Activated CD4-positive, CD25-positive, alpha-beta regulatory T cell treated with anti-CD3 and anti-CD28 coated beads, Interleukin-2, amount 50 U/mL, for 24 hours (primary cell): ENCODE measurements around the gene NT5C2.

Experiments used
- ATAC-seq, 2 donors: fragments of 150-1000 bp; cut with Tn5 transposase; one replicate each; pipeline ENCODE4 v1.10.0; 2021; ENCODE audit warnings: mild to moderate bottlenecking in 1 of 2, moderate library complexity in 1 of 2

NT5C2 gene

DNA sequence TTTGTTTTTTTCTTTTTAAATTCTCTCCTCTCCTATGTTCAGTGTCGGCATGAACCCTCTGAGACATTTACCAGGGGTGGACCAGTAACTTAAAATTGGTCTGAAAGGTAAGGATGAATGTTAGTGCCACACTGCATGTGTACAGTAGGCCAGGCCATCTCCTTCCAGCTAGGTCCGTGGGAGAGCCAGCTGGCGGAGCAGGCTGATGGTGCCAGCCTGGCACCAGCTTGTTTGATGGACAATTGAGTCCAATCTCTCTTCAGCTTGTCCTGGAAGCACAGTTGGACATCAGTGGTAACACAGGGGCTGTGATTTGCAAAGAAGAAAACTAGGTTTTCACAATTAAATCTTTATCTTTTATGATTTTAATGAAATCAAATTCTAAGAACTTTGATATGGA lies 138.5 kb downstream of the NT5C2 start:
- no peak for ATAC-seq

GRCh38 chr10:103053659-103054581 lies 139.2 kb downstream of the NT5C2 start:
- peak; percentile 75 to 80 for ATAC-seq

GRCh38 chr10:103049237-103049636 lies 143.8 kb downstream of the NT5C2 start:
- ATAC-seq: no peak

GRCh38 chr10:103047381-103047780 lies 145.7 kb downstream of the NT5C2 start:
- ATAC-seq: no peak

DNA sequence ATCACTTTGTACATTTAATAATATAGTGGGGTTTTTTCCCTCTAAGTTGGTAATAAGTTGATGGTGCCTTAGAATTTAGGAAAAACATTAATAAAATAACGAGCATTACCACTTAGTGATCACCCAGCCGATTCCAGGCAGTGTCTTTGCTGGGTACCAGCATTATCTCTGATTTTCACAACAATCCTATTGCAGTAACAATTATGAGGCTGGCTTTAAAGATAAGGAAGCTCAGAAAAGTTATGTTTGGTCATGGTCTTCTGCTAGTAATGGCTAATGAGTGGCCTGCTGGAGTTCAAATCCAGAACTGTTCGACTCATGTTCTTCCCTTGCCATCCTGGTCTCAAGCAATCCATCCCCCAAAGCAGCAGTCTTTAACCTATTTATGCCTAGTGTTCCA lies 147.1 kb downstream of the NT5C2 start:
- no peak for ATAC-seq

DNA sequence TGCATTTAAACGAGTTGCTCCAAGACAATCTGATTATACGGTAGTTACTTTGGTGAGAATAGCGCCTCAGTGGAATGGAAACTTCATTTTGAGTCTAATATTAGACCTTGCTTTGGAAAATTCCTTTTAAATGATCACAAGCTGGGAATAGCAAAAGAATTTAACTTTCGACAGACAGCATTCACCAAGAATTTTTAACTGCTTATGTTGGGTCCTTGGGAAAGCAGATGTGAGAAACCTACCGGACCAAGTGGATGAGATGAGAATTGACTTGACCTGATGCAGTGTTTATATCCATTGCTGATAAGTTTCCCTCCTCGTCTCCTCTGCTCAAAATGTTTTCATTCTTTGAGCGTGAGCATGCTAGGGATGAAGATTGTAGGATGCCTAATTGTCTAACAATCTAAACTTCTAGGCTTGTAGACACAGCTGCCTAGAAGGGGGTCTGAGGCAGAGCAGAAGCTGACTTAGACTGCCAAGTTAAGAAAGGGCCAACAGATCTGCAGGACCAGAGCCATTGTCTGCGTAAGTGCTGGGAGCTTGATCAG lies 148.1 kb downstream of the NT5C2 start:
- ATAC-seq: no peak

DNA sequence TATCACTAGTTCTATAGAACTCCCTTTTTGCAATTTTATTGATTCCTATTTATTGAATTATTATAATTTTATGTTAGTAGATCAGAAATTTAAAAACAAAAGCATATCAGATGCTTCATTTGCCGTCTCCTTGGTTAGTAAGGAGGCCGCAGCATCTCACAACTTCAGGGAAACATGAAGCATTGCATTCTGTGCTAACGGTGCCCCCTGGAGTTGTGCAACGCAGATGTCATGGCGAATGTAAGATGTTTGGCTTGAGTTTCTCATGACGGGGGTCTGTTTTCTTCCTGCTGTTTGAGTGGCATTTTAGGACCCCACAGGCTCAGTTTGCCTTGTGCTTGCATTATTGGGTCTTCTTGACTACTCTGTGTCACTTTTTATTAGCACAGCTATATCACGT lies 150.2 kb downstream of the NT5C2 start:
- ATAC-seq: no peak

DNA sequence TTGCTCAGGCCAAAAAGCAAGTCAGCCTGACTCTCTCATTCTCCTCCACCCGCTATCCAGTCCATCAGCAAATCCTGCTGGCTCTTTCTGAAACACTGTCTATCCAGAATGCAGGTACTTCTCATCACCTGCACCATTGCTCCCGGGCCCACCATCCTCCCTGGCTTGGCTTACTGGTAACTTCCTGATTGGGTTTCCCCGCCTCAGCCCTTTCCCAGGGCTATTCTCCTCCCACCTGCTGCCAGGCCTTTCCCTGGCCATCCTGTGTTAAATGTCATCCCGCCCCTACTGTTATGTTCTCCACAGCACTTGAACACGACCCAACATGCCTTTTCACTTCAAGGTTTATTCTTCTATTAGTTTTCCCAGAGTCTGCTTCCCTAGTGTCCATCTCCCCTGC lies 150.9 kb downstream of the NT5C2 start:
- ATAC-seq: no peak

DNA sequence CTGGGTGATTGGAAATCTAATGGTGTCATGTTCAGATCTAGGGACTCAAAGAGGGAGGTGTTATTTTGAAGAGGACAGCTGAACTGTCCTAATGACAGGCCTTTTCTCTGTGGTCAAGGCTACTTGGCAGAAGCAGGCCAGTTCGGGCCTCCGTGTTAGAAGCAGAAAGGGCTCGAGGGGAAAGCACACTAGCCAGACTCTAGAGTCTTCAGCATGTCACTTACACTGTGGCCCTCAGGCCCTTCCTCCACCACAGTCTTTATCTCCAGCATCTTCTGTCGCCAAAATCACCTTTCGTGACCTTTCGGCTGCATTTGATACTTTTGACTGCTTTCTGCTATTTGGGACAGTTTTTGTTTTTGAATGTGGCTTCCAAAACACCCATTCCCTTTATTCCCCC lies 151.7 kb downstream of the NT5C2 start:
- no peak for ATAC-seq

DNA sequence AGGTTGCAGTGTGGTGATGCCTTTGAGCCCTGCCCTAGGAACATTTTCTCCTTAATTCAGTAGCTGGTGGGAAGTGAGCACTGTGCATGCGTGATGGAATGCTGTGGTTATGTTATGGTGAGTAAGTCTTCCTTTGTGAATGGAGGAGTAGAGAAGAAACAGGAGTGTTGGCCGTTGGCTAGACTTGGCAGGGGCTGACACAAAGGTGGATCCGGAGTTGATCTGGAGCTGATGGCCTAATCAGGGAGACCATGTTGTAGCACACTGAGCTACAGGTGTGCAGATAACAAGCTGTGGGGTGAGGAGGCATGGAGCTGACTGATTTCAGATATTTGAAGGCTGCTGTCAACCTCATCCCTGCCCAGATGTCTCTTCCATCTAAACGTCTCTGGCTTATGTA lies 152.7 kb downstream of the NT5C2 start:
- no peak for ATAC-seq

DNA sequence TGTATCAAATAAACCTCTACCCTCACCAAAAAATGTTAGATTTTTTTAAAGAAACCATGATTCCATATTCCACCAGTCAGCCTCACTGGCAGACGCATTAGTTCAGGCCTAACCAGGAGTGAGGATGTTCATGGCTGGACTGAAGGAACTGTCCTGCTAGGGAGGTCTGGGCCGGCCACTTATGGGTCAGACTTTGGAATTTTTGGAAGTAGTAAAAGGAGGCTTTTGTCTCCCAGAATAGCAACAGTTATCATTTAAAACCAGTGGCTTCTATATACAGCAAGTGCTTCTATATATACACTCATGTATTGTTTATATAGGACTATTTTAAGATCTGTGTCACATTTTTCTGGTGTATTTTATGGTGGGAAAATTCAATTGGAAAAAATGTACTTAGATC lies 154.5 kb downstream of the NT5C2 start:
- no peak for ATAC-seq
